Measurements from ENCODE around the gene SPESP1. TPM values are rescaled to one million over a fixed set of nuclear protein-coding genes. Genes with fewer than 3 reads are reported as not detected.

SPESP1 gene
- total and polyA plus RNA-seq, 4 donors: 0.33 to 3.2 (median 1.4) TPM

DNA sequence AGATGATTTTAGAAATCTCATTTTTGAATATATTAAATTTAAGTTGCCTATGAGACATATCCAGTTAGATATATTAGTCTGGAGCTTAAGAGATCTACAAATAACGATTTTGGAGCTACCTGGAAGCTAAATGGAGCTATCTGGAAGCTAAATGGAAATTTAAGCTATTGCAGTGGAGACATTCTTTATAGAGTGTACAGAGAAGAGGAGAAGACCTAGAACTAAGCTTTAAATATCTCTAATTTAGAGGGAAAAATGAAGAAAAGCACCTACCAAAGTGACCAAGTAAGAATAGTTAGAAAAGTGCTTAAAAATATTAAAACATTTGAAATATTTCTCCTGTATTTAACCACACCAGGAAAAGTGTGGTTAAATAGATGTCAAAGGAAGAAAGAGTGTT, 28.3 kb downstream of the SPESP1 start:
- no peak for DNase-seq (ENCODE audit: low spot score)
- TF ChIP-seq EGR1 (IDR thresholded peaks at IDR 0.05; ENCODE audit: low read depth in 2 of 2): no peak
- TF ChIP-seq, protein P1, sequence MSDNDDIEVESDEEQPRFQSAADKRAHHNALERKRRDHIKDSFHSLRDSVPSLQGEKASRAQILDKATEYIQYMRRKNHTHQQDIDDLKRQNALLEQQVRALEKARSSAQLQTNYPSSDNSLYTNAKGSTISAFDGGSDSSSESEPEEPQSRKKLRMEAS (IDR thresholded peaks at IDR 0.05): no peak
- no peak for TF ChIP-seq HNF4G (IDR thresholded peaks at IDR 0.05)
- TF ChIP-seq, protein P2, sequence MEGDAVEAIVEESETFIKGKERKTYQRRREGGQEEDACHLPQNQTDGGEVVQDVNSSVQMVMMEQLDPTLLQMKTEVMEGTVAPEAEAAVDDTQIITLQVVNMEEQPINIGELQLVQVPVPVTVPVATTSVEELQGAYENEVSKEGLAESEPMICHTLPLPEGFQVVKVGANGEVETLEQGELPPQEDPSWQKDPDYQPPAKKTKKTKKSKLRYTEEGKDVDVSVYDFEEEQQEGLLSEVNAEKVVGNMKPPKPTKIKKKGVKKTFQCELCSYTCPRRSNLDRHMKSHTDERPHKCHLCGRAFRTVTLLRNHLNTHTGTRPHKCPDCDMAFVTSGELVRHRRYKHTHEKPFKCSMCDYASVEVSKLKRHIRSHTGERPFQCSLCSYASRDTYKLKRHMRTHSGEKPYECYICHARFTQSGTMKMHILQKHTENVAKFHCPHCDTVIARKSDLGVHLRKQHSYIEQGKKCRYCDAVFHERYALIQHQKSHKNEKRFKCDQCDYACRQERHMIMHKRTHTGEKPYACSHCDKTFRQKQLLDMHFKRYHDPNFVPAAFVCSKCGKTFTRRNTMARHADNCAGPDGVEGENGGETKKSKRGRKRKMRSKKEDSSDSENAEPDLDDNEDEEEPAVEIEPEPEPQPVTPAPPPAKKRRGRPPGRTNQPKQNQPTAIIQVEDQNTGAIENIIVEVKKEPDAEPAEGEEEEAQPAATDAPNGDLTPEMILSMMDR (IDR thresholded peaks at IDR 0.05; ENCODE audit: low read depth, low read length, missing input control): no peak
- TF ChIP-seq, protein P3, sequence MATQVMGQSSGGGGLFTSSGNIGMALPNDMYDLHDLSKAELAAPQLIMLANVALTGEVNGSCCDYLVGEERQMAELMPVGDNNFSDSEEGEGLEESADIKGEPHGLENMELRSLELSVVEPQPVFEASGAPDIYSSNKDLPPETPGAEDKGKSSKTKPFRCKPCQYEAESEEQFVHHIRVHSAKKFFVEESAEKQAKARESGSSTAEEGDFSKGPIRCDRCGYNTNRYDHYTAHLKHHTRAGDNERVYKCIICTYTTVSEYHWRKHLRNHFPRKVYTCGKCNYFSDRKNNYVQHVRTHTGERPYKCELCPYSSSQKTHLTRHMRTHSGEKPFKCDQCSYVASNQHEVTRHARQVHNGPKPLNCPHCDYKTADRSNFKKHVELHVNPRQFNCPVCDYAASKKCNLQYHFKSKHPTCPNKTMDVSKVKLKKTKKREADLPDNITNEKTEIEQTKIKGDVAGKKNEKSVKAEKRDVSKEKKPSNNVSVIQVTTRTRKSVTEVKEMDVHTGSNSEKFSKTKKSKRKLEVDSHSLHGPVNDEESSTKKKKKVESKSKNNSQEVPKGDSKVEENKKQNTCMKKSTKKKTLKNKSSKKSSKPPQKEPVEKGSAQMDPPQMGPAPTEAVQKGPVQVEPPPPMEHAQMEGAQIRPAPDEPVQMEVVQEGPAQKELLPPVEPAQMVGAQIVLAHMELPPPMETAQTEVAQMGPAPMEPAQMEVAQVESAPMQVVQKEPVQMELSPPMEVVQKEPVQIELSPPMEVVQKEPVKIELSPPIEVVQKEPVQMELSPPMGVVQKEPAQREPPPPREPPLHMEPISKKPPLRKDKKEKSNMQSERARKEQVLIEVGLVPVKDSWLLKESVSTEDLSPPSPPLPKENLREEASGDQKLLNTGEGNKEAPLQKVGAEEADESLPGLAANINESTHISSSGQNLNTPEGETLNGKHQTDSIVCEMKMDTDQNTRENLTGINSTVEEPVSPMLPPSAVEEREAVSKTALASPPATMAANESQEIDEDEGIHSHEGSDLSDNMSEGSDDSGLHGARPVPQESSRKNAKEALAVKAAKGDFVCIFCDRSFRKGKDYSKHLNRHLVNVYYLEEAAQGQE (IDR thresholded peaks at IDR 0.05): no peak
- TF ChIP-seq FOXA2 (IDR thresholded peaks at IDR 0.05): no peak
- TF ChIP-seq, protein P4, sequence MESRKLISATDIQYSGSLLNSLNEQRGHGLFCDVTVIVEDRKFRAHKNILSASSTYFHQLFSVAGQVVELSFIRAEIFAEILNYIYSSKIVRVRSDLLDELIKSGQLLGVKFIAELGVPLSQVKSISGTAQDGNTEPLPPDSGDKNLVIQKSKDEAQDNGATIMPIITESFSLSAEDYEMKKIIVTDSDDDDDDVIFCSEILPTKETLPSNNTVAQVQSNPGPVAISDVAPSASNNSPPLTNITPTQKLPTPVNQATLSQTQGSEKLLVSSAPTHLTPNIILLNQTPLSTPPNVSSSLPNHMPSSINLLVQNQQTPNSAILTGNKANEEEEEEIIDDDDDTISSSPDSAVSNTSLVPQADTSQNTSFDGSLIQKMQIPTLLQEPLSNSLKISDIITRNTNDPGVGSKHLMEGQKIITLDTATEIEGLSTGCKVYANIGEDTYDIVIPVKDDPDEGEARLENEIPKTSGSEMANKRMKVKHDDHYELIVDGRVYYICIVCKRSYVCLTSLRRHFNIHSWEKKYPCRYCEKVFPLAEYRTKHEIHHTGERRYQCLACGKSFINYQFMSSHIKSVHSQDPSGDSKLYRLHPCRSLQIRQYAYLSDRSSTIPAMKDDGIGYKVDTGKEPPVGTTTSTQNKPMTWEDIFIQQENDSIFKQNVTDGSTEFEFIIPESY (IDR thresholded peaks at IDR 0.05): no peak
- TF ChIP-seq RAD21 (IDR thresholded peaks at IDR 0.05): no peak
- TF ChIP-seq FOXA1 (IDR thresholded peaks at IDR 0.05): no peak
- TF ChIP-seq YY1 (IDR thresholded peaks at IDR 0.05): no peak
- TF ChIP-seq, protein P5, sequence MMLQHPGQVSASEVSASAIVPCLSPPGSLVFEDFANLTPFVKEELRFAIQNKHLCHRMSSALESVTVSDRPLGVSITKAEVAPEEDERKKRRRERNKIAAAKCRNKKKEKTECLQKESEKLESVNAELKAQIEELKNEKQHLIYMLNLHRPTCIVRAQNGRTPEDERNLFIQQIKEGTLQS (IDR thresholded peaks at IDR 0.05): no peak
- TF ChIP-seq NR2F2 (IDR thresholded peaks at IDR 0.05): no peak
- TF ChIP-seq RXRA (IDR thresholded peaks at IDR 0.05): no peak
- TF ChIP-seq SP1 (IDR thresholded peaks at IDR 0.05): no peak
- no peak for TF ChIP-seq HNF4A (conservative IDR thresholded peaks at IDR 0.05)
- no peak for TF ChIP-seq TAF1 (conservative IDR thresholded peaks at IDR 0.05)
- Histone ChIP-seq H3K4me1 (ENCODE audit: control insufficient read depth in 4 of 4, insufficient read depth in 4 of 4, low read length in 3 of 4) (no peaks in the 10 kb centered on the region), H3K4me3 (ENCODE audit: low read depth in 1 of 3, low read length in 3 of 3) (no peak overlapping the region), H3K9me3 (ENCODE audit: control insufficient read depth in 4 of 4, low read length in 3 of 4) (no peaks in the 10 kb centered on the region), H3K9ac (ENCODE audit: low read depth in 1 of 2, low read length in 2 of 2) (no peak overlapping the region), H3K36me3 (ENCODE audit: control insufficient read depth in 4 of 4, insufficient read depth in 3 of 4, low read depth in 1 of 4, low read length in 3 of 4) (no peaks in the 10 kb centered on the region), H3K27ac (ENCODE audit: low read depth in 1 of 2, low read length in 2 of 2) (no peak overlapping the region), H3K27me3 (ENCODE audit: control insufficient read depth in 4 of 4, insufficient read depth in 4 of 4, low read length in 3 of 4) (no peaks in the 10 kb centered on the region)
- 45% methylated on average over 1 of the region's 1 CpG for WGBS

DNA sequence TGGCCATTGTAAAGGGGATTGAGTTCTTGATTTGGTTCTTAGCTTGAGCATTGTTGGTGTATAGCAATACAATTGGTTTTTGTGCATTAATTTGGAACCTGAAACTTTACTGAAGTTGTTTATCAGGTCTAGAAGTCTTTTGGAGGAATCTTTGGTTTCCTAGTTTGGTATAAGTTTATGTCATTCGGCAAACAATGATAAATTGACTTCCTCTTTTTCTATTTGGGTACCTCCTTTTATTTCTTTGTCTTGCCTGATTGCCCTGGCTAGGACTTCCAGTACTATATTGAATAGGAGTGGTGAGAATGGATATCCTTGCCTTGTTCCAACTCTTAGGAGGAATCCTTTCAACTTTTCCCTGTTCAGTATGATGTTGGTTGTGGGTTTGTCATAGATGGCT, 32.1 kb downstream of the SPESP1 start:
- no peak overlapping the region for H3K9ac ChIP-seq (ENCODE audit: low read depth in 1 of 2, low read length in 2 of 2)
- DNase-seq (ENCODE audit: low spot score): no peak
- H3K27me3 ChIP-seq (ENCODE audit: control insufficient read depth in 4 of 4, insufficient read depth in 4 of 4, low read length in 3 of 4): no peaks in the 10 kb centered on the region
- H3K27ac ChIP-seq (ENCODE audit: low read depth in 1 of 2, low read length in 2 of 2): no peak overlapping the region
- H3K4me3 ChIP-seq (ENCODE audit: low read depth in 1 of 3, low read length in 3 of 3): no peak overlapping the region
- WGBS: 48% methylated on average over 1 of the region's 1 CpG
- no peaks in the 10 kb centered on the region for H3K4me1 ChIP-seq (ENCODE audit: control insufficient read depth in 4 of 4, insufficient read depth in 4 of 4, low read length in 3 of 4)
- no peaks in the 10 kb centered on the region for H3K9me3 ChIP-seq (ENCODE audit: control insufficient read depth in 4 of 4, low read length in 3 of 4)
- H3K36me3 ChIP-seq (ENCODE audit: control insufficient read depth in 4 of 4, insufficient read depth in 3 of 4, low read depth in 1 of 4, low read length in 3 of 4): no peaks in the 10 kb centered on the region
- no peak for TF ChIP-seq EGR1 (IDR thresholded peaks at IDR 0.05; ENCODE audit: low read depth in 2 of 2)
- TF ChIP-seq FOXA1 (IDR thresholded peaks at IDR 0.05): no peak
- TF ChIP-seq, protein P5 (IDR thresholded peaks at IDR 0.05): no peak
- TF ChIP-seq NR2F2 (IDR thresholded peaks at IDR 0.05): no peak
- TF ChIP-seq, protein P3 (IDR thresholded peaks at IDR 0.05): no peak
- TF ChIP-seq JUND (IDR thresholded peaks at IDR 0.05): no peak
- no peak for TF ChIP-seq HNF4G (IDR thresholded peaks at IDR 0.05)
- TF ChIP-seq FOXA2 (IDR thresholded peaks at IDR 0.05): no peak
- TF ChIP-seq, protein P1 (IDR thresholded peaks at IDR 0.05): no peak
- TF ChIP-seq RAD21 (IDR thresholded peaks at IDR 0.05): no peak
- no peak for TF ChIP-seq YY1 (IDR thresholded peaks at IDR 0.05)
- TF ChIP-seq GABPA (IDR thresholded peaks at IDR 0.05 in 1 of 2, conservative IDR thresholded peaks at IDR 0.05 in 1 of 2): no peak

Data from liver (tissue), 9 donors.